Neural progenitor cell (in vitro differentiated cells): ENCODE data around the gene CXCL9. TPM values are rescaled to one million over a fixed set of nuclear protein-coding genes. Genes with fewer than 3 reads are reported as not detected.

Source experiments
- DNase-seq: peaks from one replicate; pipeline ENCODE4 v3.0.0-alpha.2; 2016; ENCODE audit warnings: low spot score
- H2AFZ ChIP-seq: fragments of 200-600 bp; sonication (generic); replicated peaks from 2 replicates; pipeline ENCODE4 v1.6.1; 2016; ENCODE audit warnings: antibody characterized with exemption
- H3F3A ChIP-seq: fragments of 200-600 bp; sonication (generic); 2 replicates; pipeline ENCODE4 v1.6.1; 2016; ENCODE audit warnings: antibody characterized with exemption, low read depth
- H3K27ac ChIP-seq: fragments of 200-600 bp; sonication (generic); 2 replicates; pipeline ENCODE4 v1.5.1; 2016; ENCODE audit warnings: mild to moderate bottlenecking
- H3K27me3 ChIP-seq: fragments of 200-600 bp; sonication (generic); 2 replicates; pipeline ENCODE4 v1.6.1; 2016; ENCODE audit warnings: mild to moderate bottlenecking, moderate library complexity
- H3K36me3 ChIP-seq: fragments of 200-600 bp; sonication (generic); 2 replicates; pipeline ENCODE4 v1.5.1; 2016
- H3K4me1 ChIP-seq: fragments of 200-600 bp; sonication (generic); 2 replicates; pipeline ENCODE4 v1.6.1; 2016; ENCODE audit warnings: mixed run types
- H3K4me2 ChIP-seq: fragments of 200-600 bp; sonication (generic); 2 replicates; pipeline ENCODE4 v1.6.1; 2016
- H3K4me3 ChIP-seq: fragments of 200-600 bp; sonication (generic); 2 replicates; pipeline ENCODE4 v1.5.1; 2016
- H3K79me2 ChIP-seq: fragments of 200-600 bp; sonication (generic); 2 replicates; pipeline ENCODE4 v1.6.1; 2016; ENCODE audit warnings: low read depth
- H3K9ac ChIP-seq: fragments of 200-600 bp; sonication (generic); 2 replicates; pipeline ENCODE4 v1.6.1; 2016
- H3K9me3 ChIP-seq: fragments of 200-600 bp; sonication (generic); 2 replicates; pipeline ENCODE4 v1.5.1; 2016; ENCODE audit warnings: low read depth
- H4K20me1 ChIP-seq: fragments of 200-600 bp; sonication (generic); 2 replicates; pipeline ENCODE4 v1.6.1; 2016; ENCODE audit warnings: low read depth
- H3K27ac Mint-ChIP-seq: 3 replicates; pipeline ENCODE4 v1.8.0; 2021; ENCODE audit warnings: mixed read lengths
- H3K27me3 Mint-ChIP-seq: 2 replicates; pipeline ENCODE4 v1.8.0; 2022; ENCODE audit warnings: low read depth, mild to moderate bottlenecking, inconsistent platforms, moderate library complexity, mixed read lengths; ENCODE audit not compliant: insufficient read depth
- H3K36me3 Mint-ChIP-seq: 3 replicates; pipeline ENCODE4 v1.8.0; 2021; ENCODE audit warnings: mixed read lengths
- H3K4me1 Mint-ChIP-seq: 3 replicates; pipeline ENCODE4 v1.8.0; 2021; ENCODE audit warnings: mixed read lengths
- H3K4me3 Mint-ChIP-seq: 3 replicates; pipeline ENCODE4 v1.8.0; 2021; ENCODE audit warnings: mild to moderate bottlenecking, moderate library complexity, mixed read lengths
- H3K9me3 Mint-ChIP-seq: 3 replicates; pipeline ENCODE4 v1.8.0; 2020; ENCODE audit warnings: mixed read lengths
- EZH2 ChIP-seq: fragments of 200-600 bp; sonication (generic); IDR thresholded peaks from 2 replicates; pipeline ENCODE4 v1.6.1; 2017; ENCODE audit warnings: antibody characterized with exemption, mild to moderate bottlenecking, moderate library complexity
- EZH2phosphoT487 ChIP-seq: fragments of 200-600 bp; sonication (generic); IDR thresholded peaks from 2 replicates; pipeline ENCODE4 v1.6.1; 2017; ENCODE audit warnings: antibody characterized with exemption
- total RNA-seq: library from RNA; depleted of rRNA; stranded (reverse); fragments of >200 nt; gene quantifications from 2 replicates; pipeline ENCODE4 v1.2.3, GENCODE V29; 2015; ENCODE audit warnings: low replicate concordance
- TF ChIP-seq, protein P1 (sequence below): fragments of 200-600 bp; sonication (generic); IDR thresholded peaks from 2 replicates; pipeline ENCODE4 v1.5.1; 2017; ENCODE audit warnings: antibody characterized with exemption, mild to moderate bottlenecking

The CXCL9 gene
- total RNA-seq, 1 donor from 2014 or later: not detected

DNA sequence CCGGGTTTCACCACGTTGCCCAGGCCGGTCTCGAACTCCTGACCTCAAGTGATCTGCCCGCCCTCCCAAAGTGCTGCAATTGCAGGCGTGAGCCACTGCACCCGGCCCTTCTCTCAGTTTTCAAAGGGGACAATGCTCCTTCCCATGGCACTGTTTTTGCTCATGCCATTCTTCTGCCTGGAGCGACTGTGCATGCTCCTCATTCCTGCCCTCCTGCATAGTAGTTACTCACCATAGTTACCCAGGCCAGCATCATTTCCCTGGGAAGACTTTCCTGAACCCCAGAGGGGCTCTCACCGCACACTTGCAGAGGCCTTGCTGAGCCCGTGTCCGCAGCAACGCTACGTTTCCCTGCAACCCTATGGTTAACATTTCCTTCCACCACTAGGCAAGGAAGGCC, 3.3 kb upstream of the CXCL9 start:
- H3K27ac Mint-ChIP-seq: no peak overlapping the region

DNA sequence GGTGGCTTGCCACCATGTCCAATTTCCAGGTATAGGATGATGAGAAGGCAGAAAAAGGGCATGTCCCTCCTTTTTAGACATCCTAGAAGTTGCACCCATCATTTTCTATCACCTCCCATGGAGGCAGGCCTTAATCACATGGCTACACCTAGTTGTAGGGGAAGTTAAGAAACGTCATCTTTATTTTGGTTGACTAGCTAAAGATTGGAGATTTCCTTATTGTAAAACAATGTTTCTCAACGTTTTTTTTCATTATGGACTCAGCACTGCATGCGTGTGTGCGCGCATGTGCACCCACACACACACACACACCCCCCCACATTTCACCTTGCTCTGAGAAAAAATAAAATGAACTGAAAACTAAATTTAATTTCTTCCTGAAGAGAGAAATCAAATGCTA, 2.0 kb upstream of the CXCL9 start:
- no peak for DNase-seq
- H3K36me3 Mint-ChIP-seq: no peaks in the 10 kb centered on the region
- Histone ChIP-seq H3K27ac (no peak overlapping the region), H3K79me2 (no peaks in the 10 kb centered on the region), H3K27me3 (no peaks in the 10 kb centered on the region), H3F3A (no peaks in the 10 kb centered on the region), H2AFZ (no peak overlapping the region), H3K36me3 (no peaks in the 10 kb centered on the region), H3K4me1 (peaks cover 10% of the 10 kb centered on the region), H4K20me1 (no peaks in the 10 kb centered on the region), H3K4me2 (no peak overlapping the region), H3K9me3 (no peaks in the 10 kb centered on the region), H3K9ac (no peak overlapping the region), H3K4me3 (no peak overlapping the region)
- no peaks in the 10 kb centered on the region for H3K9me3 Mint-ChIP-seq
- H3K4me1 Mint-ChIP-seq: peaks cover 17% of the 10 kb centered on the region
- no peak overlapping the region for H3K4me3 Mint-ChIP-seq
- TF ChIP-seq EZH2 (no peak), EZH2phosphoT487 (no peak)
- TF ChIP-seq, protein P1, sequence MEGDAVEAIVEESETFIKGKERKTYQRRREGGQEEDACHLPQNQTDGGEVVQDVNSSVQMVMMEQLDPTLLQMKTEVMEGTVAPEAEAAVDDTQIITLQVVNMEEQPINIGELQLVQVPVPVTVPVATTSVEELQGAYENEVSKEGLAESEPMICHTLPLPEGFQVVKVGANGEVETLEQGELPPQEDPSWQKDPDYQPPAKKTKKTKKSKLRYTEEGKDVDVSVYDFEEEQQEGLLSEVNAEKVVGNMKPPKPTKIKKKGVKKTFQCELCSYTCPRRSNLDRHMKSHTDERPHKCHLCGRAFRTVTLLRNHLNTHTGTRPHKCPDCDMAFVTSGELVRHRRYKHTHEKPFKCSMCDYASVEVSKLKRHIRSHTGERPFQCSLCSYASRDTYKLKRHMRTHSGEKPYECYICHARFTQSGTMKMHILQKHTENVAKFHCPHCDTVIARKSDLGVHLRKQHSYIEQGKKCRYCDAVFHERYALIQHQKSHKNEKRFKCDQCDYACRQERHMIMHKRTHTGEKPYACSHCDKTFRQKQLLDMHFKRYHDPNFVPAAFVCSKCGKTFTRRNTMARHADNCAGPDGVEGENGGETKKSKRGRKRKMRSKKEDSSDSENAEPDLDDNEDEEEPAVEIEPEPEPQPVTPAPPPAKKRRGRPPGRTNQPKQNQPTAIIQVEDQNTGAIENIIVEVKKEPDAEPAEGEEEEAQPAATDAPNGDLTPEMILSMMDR: no peak
- H3K27me3 Mint-ChIP-seq: peaks cover 2% of the 10 kb centered on the region
- H3K27ac Mint-ChIP-seq: no peak overlapping the region

More for the DNA sequence above, 3.3 kb upstream of the CXCL9 start:
- Mint-ChIP-seq H3K4me1 (peaks cover 17% of the 10 kb centered on the region), H3K9me3 (no peaks in the 10 kb centered on the region), H3K27me3 (peaks cover 2% of the 10 kb centered on the region), H3K36me3 (no peaks in the 10 kb centered on the region), H3K4me3 (no peak overlapping the region)
- Histone ChIP-seq H3K4me2 (no peak overlapping the region), H3K9me3 (no peaks in the 10 kb centered on the region), H3K79me2 (no peaks in the 10 kb centered on the region), H2AFZ (peak overlapping the region; percentile 95), H3F3A (no peaks in the 10 kb centered on the region), H3K9ac (no peak overlapping the region), H4K20me1 (no peaks in the 10 kb centered on the region), H3K4me1 (peaks cover 10% of the 10 kb centered on the region), H3K4me3 (no peak overlapping the region), H3K36me3 (no peaks in the 10 kb centered on the region), H3K27ac (no peak overlapping the region), H3K27me3 (no peaks in the 10 kb centered on the region)
- DNase-seq: no peak
- no peak for TF ChIP-seq EZH2
- TF ChIP-seq, protein P1: no peak
- no peak for TF ChIP-seq EZH2phosphoT487

DNA sequence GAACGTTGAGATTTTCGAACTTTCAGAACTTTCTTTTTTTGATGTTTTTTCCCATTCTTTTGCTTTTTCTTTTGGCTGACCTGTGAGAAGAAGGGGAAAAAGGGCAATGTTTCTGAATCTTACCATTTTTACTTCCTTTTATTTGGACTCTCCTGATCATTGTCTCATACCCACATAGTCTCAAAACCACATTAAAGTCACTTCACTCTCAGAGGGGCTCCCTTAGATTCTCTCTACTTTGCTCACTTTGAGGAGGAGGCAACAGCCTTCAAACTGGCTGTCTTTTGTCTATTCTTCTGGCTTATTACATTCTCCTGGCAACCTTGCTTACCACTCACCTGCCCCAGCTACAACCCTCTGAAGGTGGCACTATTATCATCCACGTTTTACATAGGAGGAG, 3.7 kb downstream of the CXCL9 start:
- Histone ChIP-seq H3K36me3 (no peaks in the 10 kb centered on the region), H3K9ac (no peak overlapping the region), H3K9me3 (no peaks in the 10 kb centered on the region), H3K4me2 (no peak overlapping the region), H3K4me3 (no peak overlapping the region), H3K4me1 (no peaks in the 10 kb centered on the region), H4K20me1 (no peaks in the 10 kb centered on the region), H2AFZ (no peak overlapping the region), H3K27me3 (no peaks in the 10 kb centered on the region), H3F3A (no peaks in the 10 kb centered on the region), H3K27ac (no peak overlapping the region), H3K79me2 (no peaks in the 10 kb centered on the region)
- H3K27me3 Mint-ChIP-seq: no peaks in the 10 kb centered on the region
- no peak overlapping the region for H3K4me3 Mint-ChIP-seq
- no peak overlapping the region for H3K27ac Mint-ChIP-seq
- no peak for TF ChIP-seq EZH2phosphoT487
- TF ChIP-seq, protein P1: no peak
- no peak for TF ChIP-seq EZH2
- no peaks in the 10 kb centered on the region for H3K36me3 Mint-ChIP-seq
- no peak for DNase-seq
- no peaks in the 10 kb centered on the region for H3K4me1 Mint-ChIP-seq
- H3K9me3 Mint-ChIP-seq: no peaks in the 10 kb centered on the region
